IMR-90 (cell line): Measurements from ENCODE around the gene CD244. TPM values are rescaled to one million over a fixed set of nuclear protein-coding genes. Genes with fewer than 3 reads are reported as not detected.

Source experiments
- ATAC-seq: fragments of 200-7000 bp; cut with Tn5 transposase; 2 replicates; pipeline ENCODE4 v1.9.1; 2020; ENCODE audit warnings: low read depth, mild to moderate bottlenecking, moderate library complexity
- BruUV-seq: library from RNA; stranded (reverse); fragments of 400-500 nt; replicated peaks from 2 replicates; lab custom pipeline; 2021; lab: Mats Ljungman, UMichigan
- CTCF ChIA-PET: fragments of 300-600 bp; formaldehyde crosslinking; extraction: SDS; loops from one replicate; lab custom pipeline; 2021; ENCODE audit warnings: antibody characterized with exemption; lab: Yijun Ruan, JAX
- POLR2A ChIA-PET: fragments of 300-600 bp; sonication (Branson Sonifier 250); formaldehyde crosslinking; loops from one replicate; lab custom pipeline; 2022; ENCODE audit warnings: antibody characterized with exemption; ENCODE audit not compliant: unreplicated experiment; lab: Charles Lee
- DNase-seq: peaks from one replicate; pipeline ENCODE4 v3.0.0; 2013
- H2AFZ ChIP-seq: replicated peaks from 2 replicates; pipeline ENCODE3; 2013; ENCODE audit warnings: low read length, mild to moderate bottlenecking; ENCODE audit not compliant: poor library complexity
- H2AK5ac ChIP-seq: 2 replicates; pipeline ENCODE4 v1.6.1; 2013; ENCODE audit warnings: low read depth, low read length, inconsistent platforms
- H2AK9ac ChIP-seq: replicated peaks from 2 replicates; pipeline ENCODE3; 2013; ENCODE audit warnings: mild to moderate bottlenecking, low read depth, low read length, moderate library complexity; ENCODE audit not compliant: poor library complexity
- H2BK120ac ChIP-seq: 2 replicates; pipeline ENCODE4 v1.6.1; 2013; ENCODE audit warnings: low read depth, low read length, inconsistent platforms
- H2BK15ac ChIP-seq: 3 replicates; pipeline ENCODE4 v1.6.1; 2013; ENCODE audit warnings: low read depth, low read length, inconsistent platforms
- H2BK20ac ChIP-seq: 2 replicates; pipeline ENCODE4 v1.6.1; 2013; ENCODE audit warnings: low read depth, mild to moderate bottlenecking, inconsistent platforms, low read length, moderate library complexity
- H2BK5ac ChIP-seq: 2 replicates; pipeline ENCODE4 v1.6.1; 2013; ENCODE audit warnings: mild to moderate bottlenecking, low read depth, low read length, inconsistent platforms; ENCODE audit not compliant: poor library complexity, severe bottlenecking
- H3K14ac ChIP-seq: replicated peaks from 2 replicates; pipeline ENCODE4 v1.6.1; 2013; ENCODE audit warnings: low read depth, low read length, inconsistent platforms
- H3K18ac ChIP-seq: 2 replicates; pipeline ENCODE4 v1.6.1; 2013; ENCODE audit warnings: low read depth, low read length, control low read depth
- H3K23ac ChIP-seq: 2 replicates; pipeline ENCODE4 v1.6.1; 2013; ENCODE audit warnings: low read depth, low read length, inconsistent platforms
- H3K27ac ChIP-seq: 2 replicates; pipeline ENCODE4 v1.5.1; 2013; ENCODE audit warnings: mild to moderate bottlenecking, control low read depth, low read length; ENCODE audit not compliant: insufficient read depth
- H3K27me3 ChIP-seq: 2 replicates; pipeline ENCODE4 v1.6.1; 2013; ENCODE audit warnings: low read length; ENCODE audit not compliant: control insufficient read depth, insufficient read depth
- H3K36me3 ChIP-seq: 2 replicates; pipeline ENCODE4 v1.6.1; 2013; ENCODE audit warnings: low read length, mixed read lengths; ENCODE audit not compliant: control insufficient read depth, insufficient read depth
- H3K4ac ChIP-seq: 2 replicates; pipeline ENCODE4 v1.6.1; 2013; ENCODE audit warnings: low read depth, low read length, inconsistent platforms
- H3K4me1 ChIP-seq: 2 replicates; pipeline ENCODE4 v1.6.1; 2013; ENCODE audit warnings: low read length, mixed read lengths; ENCODE audit not compliant: control insufficient read depth, insufficient read depth
- H3K4me2 ChIP-seq: 2 replicates; pipeline ENCODE4 v1.6.1; 2013; ENCODE audit warnings: low read depth, mild to moderate bottlenecking, control low read depth, low read length, moderate library complexity
- H3K4me3 ChIP-seq: 2 replicates; pipeline ENCODE4 v1.5.1; 2013; ENCODE audit warnings: low read depth, mild to moderate bottlenecking, control low read depth, low read length, moderate library complexity; ENCODE audit not compliant: insufficient read depth
- H3K56ac ChIP-seq: 2 replicates; pipeline ENCODE4 v1.6.1; 2013; ENCODE audit warnings: low read length, inconsistent platforms; ENCODE audit not compliant: insufficient read depth; ENCODE audit errors: extremely low read depth
- H3K79me1 ChIP-seq, 2 experiments: 2 replicates each; pipeline ENCODE4 v1.6.1; 2013; ENCODE audit warnings: low read length in 2 of 2, inconsistent platforms in 1 of 2, low read depth in 1 of 2
- H3K9ac ChIP-seq: 2 replicates; pipeline ENCODE4 v1.6.1; 2013; ENCODE audit warnings: low read depth, low read length, control low read depth
- H3K9me1 ChIP-seq: 2 replicates; pipeline ENCODE4 v1.6.1; 2013; ENCODE audit warnings: low read length, inconsistent platforms; ENCODE audit not compliant: insufficient read depth
- H3K9me3 ChIP-seq: 2 replicates; pipeline ENCODE4 v1.6.1; 2013; ENCODE audit warnings: low read length; ENCODE audit not compliant: control insufficient read depth, insufficient read depth
- H4K20me1 ChIP-seq: 2 replicates; pipeline ENCODE4 v1.6.1; 2013; ENCODE audit warnings: low read length, inconsistent platforms; ENCODE audit not compliant: insufficient read depth
- H4K5ac ChIP-seq: 2 replicates; pipeline ENCODE4 v1.6.1; 2013; ENCODE audit warnings: mild to moderate bottlenecking, low read depth, low read length, control low read depth
- H4K8ac ChIP-seq, 2 experiments: 2 replicates each; pipeline ENCODE4 v1.6.1; 2013; ENCODE audit warnings: low read depth in 2 of 2, low read length in 2 of 2, control low read depth in 1 of 2, inconsistent platforms in 1 of 2
- H4K91ac ChIP-seq: 2 replicates; pipeline ENCODE4 v1.6.1; 2013; ENCODE audit warnings: low read depth, low read length, inconsistent platforms; ENCODE audit not compliant: insufficient read depth
- CTCF ChIP-seq: conservative IDR thresholded peaks from 2 replicates; pipeline ENCODE4 v1.5.1; 2012; ENCODE audit warnings: mild to moderate bottlenecking, low read depth, low read length, improper control_type of control experiment
- WGBS, 2 experiments: methylation state at CpG; one replicate each; pipeline versions ENCODE4 v1.1.5 to v1.1.7; 2013; ENCODE audit warnings: missing lambda C conversion rate in 2 of 2; ENCODE audit not compliant: insufficient read length in 1 of 2; ENCODE audit errors: extremely low coverage in 2 of 2; 5-methylcytosine and 5-hydroxymethylcytosine counted together
- dilution Hi-C: fragments of 300-500 bp; cut with HindIII; formaldehyde crosslinking; loops from one replicate; pipeline ENCODE4 v1.14.3; 2018; ENCODE audit warnings: low sequenced_read_pairs; ENCODE audit not compliant: unreplicated experiment
- in situ Hi-C: fragments of 300-500 bp; cut with MboI; formaldehyde crosslinking; loops from 3 replicates; pipeline ENCODE4 v1.14.3; 2019; ENCODE audit warnings: low sequenced_read_pairs, inconsistent platforms, mixed read lengths
- intact Hi-C: fragments of 100-400 bp; cut with micrococcal nuclease; formaldehyde crosslinking; loops from 2 replicates; pipeline ENCODE4 v1.10.0; 2022
- polyA plus RNA-seq, 3 experiments: library from polyadenylated mRNA; depleted of rRNA; stranded (reverse); fragments of >200 nt; gene quantifications; 2 replicates each; pipeline ENCODE4 v1.2.3, GENCODE V29; 2012; ENCODE audit warnings: low replicate concordance in 1 of 3
- total RNA-seq: library from RNA; depleted of rRNA; stranded (reverse); fragments of >200 nt; gene quantifications from 2 replicates; pipeline ENCODE4 v1.2.3, GENCODE V29; 2012

CD244 gene
- total and polyA plus RNA-seq, 2 of the 4 experiments (the other 2 are of a cell fraction), result not detected

- no peak overlapping the region for H3K4me2 ChIP-seq
- no TSS peak for BruUV-seq
- in situ Hi-C loops, result no loop called here
- H2BK20ac ChIP-seq, result no peak overlapping the region
- H4K8ac ChIP-seq, result no peak overlapping the region
- H4K20me1 ChIP-seq, result no peaks in the 10 kb centered on the region
- CTCF ChIA-PET, result no interaction called here
- TF ChIP-seq CTCF, result no peak
- H4K91ac ChIP-seq, result no peak overlapping the region
- no peak overlapping the region for H3K4ac ChIP-seq
- no peaks in the 10 kb centered on the region for H3K4me1 ChIP-seq
- H3K9me1 ChIP-seq, result no peaks in the 10 kb centered on the region
- no peak overlapping the region for H2BK5ac ChIP-seq
- H3K27me3 ChIP-seq, result no peaks in the 10 kb centered on the region
- H2AK5ac ChIP-seq, result no peak overlapping the region
- H3K9ac ChIP-seq, result no peak overlapping the region
- no peak overlapping the region for H3K27ac ChIP-seq
- POLR2A ChIA-PET, result no interaction called here
- WGBS, 2 experiments, result 17% methylated on average over 1 of the region's 8 CpGs; no CpG with 5 or more reads in 1 of the 2 experiments
- dilution Hi-C loops, result no loop called here
- ATAC-seq (no peak), DNase-seq (no peak)
- no peaks in the 10 kb centered on the region for H3K9me3 ChIP-seq
- H2AK9ac ChIP-seq, result no peak overlapping the region
- no peak overlapping the region for H3K18ac ChIP-seq
- no peak overlapping the region for H2AFZ ChIP-seq
- no peak overlapping the region for H3K14ac ChIP-seq
- no peak overlapping the region for H3K4me3 ChIP-seq
- no peaks in the 10 kb centered on the region for H3K79me1 ChIP-seq
- H4K5ac ChIP-seq, result no peak overlapping the region
- H2BK15ac ChIP-seq, result no peak overlapping the region
- no peak overlapping the region for H2BK120ac ChIP-seq
- H3K36me3 ChIP-seq, result no peaks in the 10 kb centered on the region
- intact Hi-C loops, result no loop called here
- no peak overlapping the region for H3K56ac ChIP-seq
- no peak overlapping the region for H3K23ac ChIP-seq
These were observed 11.7 kb downstream of the CD244 start for GRCh38 chr1:160850993-160851392.
